Hair follicle dermal papilla cell (primary cell): Measurements from ENCODE around the gene COG3. TPM values are rescaled to one million over a fixed set of nuclear protein-coding genes. Genes with fewer than 3 reads are reported as not detected.

Source experiments
- small RNA-seq: library from RNA; depleted of rRNA; stranded (forward); fragments of <200 nt; gene quantifications from one replicate; pipeline ENCODE3, GENCODE V24; 2012
- total RNA-seq: library from RNA; depleted of rRNA; stranded (reverse); fragments of >200 nt; gene quantifications from 2 replicates; pipeline ENCODE4 v1.2.3, GENCODE V29; 2012

Gene COG3, protein sequence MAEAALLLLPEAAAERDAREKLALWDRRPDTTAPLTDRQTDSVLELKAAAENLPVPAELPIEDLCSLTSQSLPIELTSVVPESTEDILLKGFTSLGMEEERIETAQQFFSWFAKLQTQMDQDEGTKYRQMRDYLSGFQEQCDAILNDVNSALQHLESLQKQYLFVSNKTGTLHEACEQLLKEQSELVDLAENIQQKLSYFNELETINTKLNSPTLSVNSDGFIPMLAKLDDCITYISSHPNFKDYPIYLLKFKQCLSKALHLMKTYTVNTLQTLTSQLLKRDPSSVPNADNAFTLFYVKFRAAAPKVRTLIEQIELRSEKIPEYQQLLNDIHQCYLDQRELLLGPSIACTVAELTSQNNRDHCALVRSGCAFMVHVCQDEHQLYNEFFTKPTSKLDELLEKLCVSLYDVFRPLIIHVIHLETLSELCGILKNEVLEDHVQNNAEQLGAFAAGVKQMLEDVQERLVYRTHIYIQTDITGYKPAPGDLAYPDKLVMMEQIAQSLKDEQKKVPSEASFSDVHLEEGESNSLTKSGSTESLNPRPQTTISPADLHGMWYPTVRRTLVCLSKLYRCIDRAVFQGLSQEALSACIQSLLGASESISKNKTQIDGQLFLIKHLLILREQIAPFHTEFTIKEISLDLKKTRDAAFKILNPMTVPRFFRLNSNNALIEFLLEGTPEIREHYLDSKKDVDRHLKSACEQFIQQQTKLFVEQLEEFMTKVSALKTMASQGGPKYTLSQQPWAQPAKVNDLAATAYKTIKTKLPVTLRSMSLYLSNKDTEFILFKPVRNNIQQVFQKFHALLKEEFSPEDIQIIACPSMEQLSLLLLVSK
- total RNA-seq: 40.9 and 56.8 TPM in 2 replicates

DNA sequence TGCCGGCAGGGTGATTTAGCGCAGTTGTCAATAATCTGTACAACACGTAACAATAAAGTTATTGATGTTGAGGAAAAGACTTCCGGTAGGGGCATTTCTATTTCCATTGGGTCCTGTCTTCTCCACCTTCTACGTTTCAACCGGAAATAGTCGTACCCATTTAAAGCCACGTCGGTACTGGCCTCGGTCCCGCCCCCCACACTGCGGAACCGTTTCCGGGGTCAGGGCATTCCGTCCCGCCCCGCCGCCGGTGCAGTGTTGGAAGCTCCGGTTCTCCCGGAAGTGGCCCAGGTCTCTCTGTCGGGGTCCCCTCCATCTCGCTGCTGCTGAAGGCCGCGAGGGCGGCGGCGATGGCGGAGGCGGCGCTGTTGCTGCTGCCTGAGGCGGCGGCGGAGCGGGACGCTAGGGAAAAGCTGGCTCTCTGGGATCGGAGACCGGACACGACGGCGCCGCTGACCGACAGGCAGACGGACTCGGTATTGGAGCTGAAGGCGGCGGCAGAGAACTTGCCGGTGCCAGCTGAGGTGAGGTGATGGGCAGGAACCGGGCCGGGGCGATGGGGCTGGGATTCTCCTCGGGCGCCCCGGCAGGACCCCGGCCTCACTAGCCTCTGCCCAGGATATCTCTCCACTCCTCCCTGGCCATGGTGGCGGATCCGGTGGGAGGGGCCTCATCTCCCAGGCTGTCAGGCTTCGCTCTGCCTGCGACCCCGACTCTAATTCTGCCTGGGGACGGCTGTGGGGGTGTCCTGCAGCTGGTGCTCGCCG is at the start of gene COG3:
TSS of gene COG3 (plus strand) at position 253 of the 767 bp plus-strand sequence. CDS start at position 351, 98 bp downstream.

DNA sequence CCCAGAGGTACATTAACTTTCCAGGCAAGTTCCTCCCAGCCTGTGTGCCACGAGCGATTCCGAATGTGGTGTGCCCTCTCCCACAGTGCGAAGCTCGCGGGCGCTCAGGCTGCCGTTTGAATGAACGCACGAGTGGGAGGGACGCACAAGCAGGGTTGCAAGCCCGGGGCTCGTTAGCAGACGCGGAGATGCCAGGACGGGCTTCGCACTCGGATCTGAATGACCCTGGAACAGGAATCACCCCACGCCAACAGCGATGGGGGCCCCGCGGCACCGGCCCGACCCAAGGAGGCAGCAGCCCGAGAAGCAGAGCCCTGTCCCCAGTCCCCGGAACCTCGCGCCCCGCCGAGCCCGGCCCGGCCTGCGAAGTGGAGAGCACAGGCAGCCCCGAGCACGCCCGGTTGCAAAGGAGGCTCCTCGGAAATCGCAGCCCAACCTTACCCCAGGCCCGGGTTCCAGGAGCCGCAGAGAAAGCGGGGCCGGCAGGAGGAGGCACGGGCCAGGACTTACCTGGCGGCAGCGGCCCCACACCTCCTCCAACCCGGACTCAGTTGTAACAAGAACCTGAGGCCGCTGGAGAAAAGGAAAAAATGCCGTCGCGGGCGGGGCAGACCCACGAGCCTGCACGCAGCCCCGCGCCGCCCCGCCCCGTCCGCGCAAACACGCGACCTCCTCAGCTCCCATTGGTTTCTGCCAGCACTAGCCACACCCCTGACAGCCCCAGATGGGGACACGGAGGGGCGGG is 46.8 kb upstream of the COG3 start, which contains the start of gene SLC25A30:
TSS of gene SLC25A30 (minus strand) at position 584 of the 745 bp plus-strand sequence. CDS start 6,948 bp downstream, outside the sequence.

Small RNAs within 50 kb of the gene (small RNA-seq; reads per million reads assigned to genes)
- gene RNA5SP27 (not detected), gene TIMM9P3 (not detected)

Other genes starting within 250 kb of the COG3 start
- 1,446 and 1,814 TPM in 2 replicates for gene TPT1, start 123.8 kb upstream of the COG3 start, total RNA-seq
- 9.9 and 11.1 TPM in 2 replicates for gene SLC25A30, start 46.6 kb upstream of the COG3 start, total RNA-seq
- gene ERICH6B, start 150.8 kb downstream of the COG3 start, total RNA-seq: not detected in 2 replicates
- not detected in 2 replicates for gene CBY2, start 237.4 kb downstream of the COG3 start, total RNA-seq